HEK293 (cell line): ENCODE results near the gene KRTAP12-3.

Experiments used
- CTCF ChIP-seq: fragments of 450-650 bp; formaldehyde crosslinking; IDR thresholded peaks from 2 replicates; pipeline ENCODE4 v1.5.1; 2016; ENCODE audit warnings: missing biosample characterization, missing genetic modification characterization
- HOXA7 ChIP-seq: sonication (generic); formaldehyde crosslinking; IDR thresholded peaks from 2 replicates; pipeline ENCODE4 v1.8.1; 2022; ENCODE audit warnings: missing genetic modification reagents, borderline replicate concordance
- SALL2 ChIP-seq: fragments of 450-650 bp; formaldehyde crosslinking; IDR thresholded peaks from 2 replicates; pipeline ENCODE4 v1.5.0; 2017; ENCODE audit warnings: missing biosample characterization, mild to moderate bottlenecking, missing genetic modification characterization, borderline replicate concordance
- ZNF114 ChIP-seq: fragments of 450-650 bp; formaldehyde crosslinking; IDR thresholded peaks from 2 replicates; pipeline ENCODE4 v1.5.0; 2017; ENCODE audit warnings: missing biosample characterization, missing genetic modification characterization
- ZNF324 ChIP-seq: fragments of 450-650 bp; formaldehyde crosslinking; IDR thresholded peaks from 2 replicates; pipeline ENCODE4 v1.5.1; 2016; ENCODE audit warnings: missing biosample characterization, missing genetic modification characterization
- ZNF354C ChIP-seq: fragments of 450-650 bp; formaldehyde crosslinking; IDR thresholded peaks from 2 replicates; pipeline ENCODE4 v1.5.1; 2016; ENCODE audit warnings: missing biosample characterization, missing genetic modification characterization, low read depth, borderline replicate concordance
- ZNF366 ChIP-seq: fragments of 450-650 bp; formaldehyde crosslinking; conservative IDR thresholded peaks from 2 replicates; pipeline ENCODE4 v1.5.1; 2016; ENCODE audit warnings: missing biosample characterization, missing genetic modification characterization
- ZNF837 ChIP-seq: fragments of 450-650 bp; formaldehyde crosslinking; IDR thresholded peaks from 2 replicates; pipeline ENCODE4 v1.5.1; 2016; ENCODE audit warnings: missing biosample characterization, missing genetic modification characterization
- ZSCAN30 ChIP-seq: fragments of 450-650 bp; IDR thresholded peaks from 2 replicates; pipeline ENCODE4 v1.5.1; 2018; ENCODE audit warnings: missing biosample characterization, mild to moderate bottlenecking, missing genetic modification characterization, moderate library complexity
- ZSCAN5A ChIP-seq: fragments of 450-650 bp; formaldehyde crosslinking; IDR thresholded peaks from 2 replicates; pipeline ENCODE4 v1.5.1; 2016; ENCODE audit warnings: missing biosample characterization, missing genetic modification characterization

DNA sequence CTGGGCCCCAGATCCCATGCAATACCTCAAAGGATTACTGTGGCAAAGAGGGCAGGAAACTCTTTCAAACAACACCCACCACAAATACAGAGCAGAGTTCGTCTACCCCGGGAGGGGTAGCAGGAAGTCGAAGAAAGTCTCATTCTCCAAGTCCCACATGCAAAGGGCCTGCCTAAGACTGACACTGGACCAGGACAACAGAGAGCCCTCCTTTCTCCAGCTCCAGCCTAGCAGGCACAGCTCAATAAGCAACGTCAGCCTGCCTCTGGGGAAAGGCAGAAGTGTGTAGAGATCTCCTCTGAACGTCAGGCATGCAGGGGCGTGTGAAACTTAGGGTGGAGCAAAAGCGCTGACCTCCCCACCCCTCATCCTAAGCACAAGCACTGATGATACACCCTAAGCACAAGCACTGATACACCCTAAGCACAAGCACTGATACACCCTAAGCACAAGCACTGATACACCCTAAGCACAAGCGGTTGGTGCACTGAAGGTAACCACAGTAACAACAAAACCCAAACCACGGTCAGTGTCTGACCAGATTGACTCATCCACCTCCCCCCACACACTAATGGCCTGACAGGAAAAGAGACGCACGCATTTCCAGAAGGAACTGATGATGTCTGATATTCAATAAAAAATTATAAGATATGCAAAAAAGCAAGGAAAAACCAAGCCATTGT is 1.3 kb downstream of the KRTAP12-3 start:
- TF ChIP-seq CTCF (tag by site-specific recombination) = no peak
- TF ChIP-seq ZNF366 = no peak
- TF ChIP-seq ZNF354C (tag by site-specific recombination) = no peak
- no peak for TF ChIP-seq ZSCAN30 (tag by site-specific recombination)
- no peak for TF ChIP-seq ZNF837 (tag by site-specific recombination)
- no peak for TF ChIP-seq ZNF114
- no peak for TF ChIP-seq ZNF324
- no peak for TF ChIP-seq ZSCAN5A (tag by site-specific recombination)
- TF ChIP-seq HOXA7 (CRISPR knock-in tag) = no peak
- no peak for TF ChIP-seq SALL2
